HG03457 (cell line): Measurements from ENCODE around the gene LIPJ.

Experiments used
- ATAC-seq: cut with Tn5 transposase; IDR thresholded peaks from one replicate; pipeline ENCODE4 v1.9.1; 2021; ENCODE audit warnings: moderate number of reproducible peaks; ENCODE audit not compliant: unreplicated experiment

LIPJ gene

DNA sequence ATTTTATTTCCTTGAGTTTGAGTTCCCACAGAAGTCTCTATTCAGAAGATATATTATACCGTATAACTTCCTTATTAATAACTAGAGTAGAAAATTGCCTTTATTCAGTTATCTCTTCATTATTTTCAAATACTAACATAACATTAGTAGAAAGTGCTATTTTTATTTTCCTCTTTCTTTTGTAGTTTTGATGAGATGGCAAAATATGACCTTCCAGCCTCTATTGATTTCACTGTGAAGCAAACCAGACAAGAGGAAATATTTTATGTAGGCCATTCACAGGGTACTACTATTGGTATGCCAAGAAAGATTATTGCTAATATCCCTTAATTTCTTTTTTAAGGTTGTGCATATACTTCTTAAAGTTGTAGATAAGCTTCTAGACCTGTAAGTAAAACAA, 7.9 kb downstream of the LIPJ start:
- ATAC-seq, result no peak

DNA sequence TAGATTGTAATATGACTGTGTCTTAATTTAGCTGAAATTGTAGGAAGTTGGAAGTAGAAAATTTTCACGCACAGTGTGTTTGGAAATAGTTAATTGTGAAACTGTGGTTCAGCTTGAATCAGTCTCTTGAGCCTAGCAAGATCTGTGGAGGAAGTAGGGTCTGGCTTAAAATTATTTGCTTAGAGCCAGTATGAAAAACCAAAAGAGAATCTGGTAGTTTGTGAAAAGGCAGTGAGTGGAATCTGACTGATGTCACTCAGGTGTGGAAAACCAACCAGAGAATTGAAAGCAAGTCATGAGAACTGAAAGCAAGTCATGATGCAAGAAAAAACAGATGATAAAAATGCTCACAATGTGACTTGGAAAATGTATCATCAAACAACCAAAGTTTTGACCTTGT, 11.5 kb downstream of the LIPJ start:
- ATAC-seq, result peak; percentile 74

DNA sequence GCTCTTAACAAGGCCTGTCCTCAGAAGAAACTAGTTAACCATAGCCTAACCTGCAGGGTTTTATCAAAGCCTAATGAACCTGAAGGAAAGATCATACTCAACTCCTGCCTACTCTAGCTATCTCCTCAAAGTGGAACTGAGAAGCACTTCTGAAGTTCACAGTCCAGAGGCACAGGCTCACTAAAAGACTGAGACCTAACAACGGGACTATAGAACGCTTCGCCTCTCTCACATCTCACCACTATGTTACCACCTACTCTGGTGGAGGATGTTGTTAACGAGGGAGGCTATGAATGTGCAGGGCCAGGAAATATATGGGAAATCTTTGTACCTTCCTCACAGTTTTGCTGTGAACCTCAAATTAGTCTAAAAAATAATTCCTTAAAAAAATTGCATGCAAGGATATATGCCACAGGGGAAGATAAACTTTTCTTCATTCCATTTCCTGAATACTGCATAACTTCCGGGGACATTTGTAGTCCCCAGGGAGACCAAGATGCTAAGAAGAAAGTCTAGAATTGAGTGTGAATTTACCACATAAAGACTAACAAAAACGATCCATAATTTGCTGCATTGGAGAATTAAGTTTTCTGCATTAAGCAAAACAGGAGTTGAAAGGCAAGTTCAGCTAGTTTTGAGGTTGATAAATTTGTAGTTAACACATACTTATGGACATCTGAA, 21.6 kb downstream of the LIPJ start:
- no peak for ATAC-seq

DNA sequence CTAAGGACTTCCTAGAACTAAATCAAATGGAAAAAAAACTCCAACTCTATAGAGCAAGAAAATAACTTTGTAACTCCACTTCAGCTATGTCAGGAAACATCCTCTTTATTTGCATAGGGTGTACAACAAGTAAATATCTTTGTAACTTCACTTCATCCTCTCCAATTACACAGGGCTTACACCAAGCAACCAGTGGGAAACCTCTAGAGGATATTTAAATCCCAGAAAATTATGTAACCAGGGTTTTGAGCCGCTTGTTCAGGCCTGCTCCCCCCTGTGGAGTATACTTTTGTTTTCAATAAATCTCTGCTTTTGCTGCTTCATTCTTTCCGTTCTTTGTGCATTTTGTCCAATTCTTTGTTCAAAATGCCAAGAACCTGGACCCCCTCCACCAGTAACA, 22.2 kb downstream of the LIPJ start:
- ATAC-seq, result no peak

DNA sequence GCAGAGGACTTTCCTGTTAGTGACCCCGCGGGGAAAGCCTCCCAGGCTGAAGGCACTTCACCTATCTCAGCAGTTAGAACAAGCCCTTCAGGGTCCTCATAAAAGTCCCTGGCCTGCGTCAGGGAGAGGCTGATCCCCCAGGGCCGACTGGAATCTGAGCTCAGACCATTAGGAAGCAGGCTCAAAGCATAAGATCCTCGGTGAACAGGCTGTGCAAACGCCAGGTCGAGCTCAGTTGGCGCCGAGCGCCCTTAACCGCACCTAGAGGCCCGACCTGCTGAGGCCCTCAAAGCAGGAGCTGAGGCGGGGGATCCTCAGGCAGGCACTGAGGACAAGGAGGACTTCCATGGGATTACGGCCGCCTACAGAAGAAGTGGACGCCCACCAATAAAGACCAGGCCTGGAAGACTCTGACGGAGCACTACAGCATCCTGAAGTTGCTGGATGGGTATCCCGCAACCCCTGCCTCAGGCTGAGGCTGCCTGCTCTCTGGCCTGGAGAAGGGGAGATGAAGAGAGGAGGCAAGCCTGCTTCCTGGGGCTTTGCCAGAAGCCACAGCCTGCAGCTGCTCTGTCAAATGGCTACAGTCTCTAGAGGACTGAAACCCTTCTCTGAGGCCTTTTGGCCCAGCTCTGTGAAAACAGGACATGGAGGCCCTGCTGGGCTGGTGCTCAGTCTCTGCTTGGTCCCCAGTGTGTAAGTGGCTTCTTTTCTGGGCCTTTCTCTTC, 29.9 kb downstream of the LIPJ start:
- ATAC-seq, result no peak

DNA sequence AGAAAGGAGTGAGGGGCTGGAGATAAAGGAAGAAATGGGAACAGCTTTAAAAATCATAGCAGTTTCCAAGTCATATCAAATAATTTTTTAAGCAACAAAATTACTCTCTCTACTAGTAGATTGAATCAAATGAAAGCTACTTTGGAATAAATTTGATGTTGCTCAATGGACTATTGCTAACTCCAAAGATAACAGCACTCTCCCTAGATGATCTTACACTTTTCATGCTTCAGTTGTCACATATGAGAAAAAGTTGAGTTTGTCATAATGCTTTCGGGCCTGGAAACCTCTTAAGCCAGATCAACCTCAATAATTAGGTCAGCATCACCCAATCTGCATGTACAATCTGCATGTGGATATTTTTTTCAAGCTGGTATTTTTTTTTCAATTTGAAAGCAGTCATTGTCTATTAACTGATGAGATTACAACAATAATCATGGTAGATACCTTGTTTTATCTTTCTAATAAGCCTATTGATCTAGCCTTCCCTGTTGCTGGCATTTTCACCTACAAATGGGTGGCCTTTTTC, 31.3 kb downstream of the LIPJ start:
- ATAC-seq, result no peak

DNA sequence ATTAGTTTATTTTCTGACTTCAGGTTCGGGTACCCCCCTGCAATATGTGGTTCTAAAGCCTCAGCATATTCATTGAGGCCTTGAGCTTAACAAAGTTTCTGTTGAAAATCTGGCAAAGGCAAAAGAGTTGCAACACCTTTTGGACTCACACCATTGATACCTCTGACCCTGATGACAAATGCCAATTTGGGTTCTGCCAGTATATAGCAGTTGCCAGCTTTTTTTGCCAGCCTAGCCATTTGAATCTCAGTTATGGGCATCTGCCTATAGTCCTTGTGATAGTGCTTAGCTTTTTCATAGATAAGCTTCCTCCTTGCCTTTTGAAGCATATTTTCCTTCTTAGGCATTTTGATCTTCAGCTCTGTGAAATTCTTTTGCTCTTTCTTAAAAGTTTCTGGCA, 31.9 kb downstream of the LIPJ start:
- ATAC-seq, result no peak

DNA sequence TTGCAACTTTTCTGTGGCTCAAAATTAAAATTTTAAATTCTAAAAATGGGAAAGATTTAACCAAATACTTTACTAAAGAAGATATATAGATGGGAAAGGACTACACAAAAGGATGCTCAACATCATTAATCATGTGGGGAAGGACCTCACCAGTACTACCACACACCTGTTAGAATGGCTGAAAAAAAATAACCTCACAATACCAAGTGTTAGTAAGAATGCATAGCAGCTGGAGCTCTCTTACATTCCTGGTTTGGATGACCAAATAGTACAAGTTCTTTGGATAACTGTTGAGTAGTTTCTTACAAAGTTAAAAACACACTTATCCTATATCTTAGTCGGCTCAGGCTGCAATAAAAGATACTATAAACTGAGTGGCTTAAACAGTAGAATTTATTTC, 33.9 kb downstream of the LIPJ start:
- no peak for ATAC-seq

DNA sequence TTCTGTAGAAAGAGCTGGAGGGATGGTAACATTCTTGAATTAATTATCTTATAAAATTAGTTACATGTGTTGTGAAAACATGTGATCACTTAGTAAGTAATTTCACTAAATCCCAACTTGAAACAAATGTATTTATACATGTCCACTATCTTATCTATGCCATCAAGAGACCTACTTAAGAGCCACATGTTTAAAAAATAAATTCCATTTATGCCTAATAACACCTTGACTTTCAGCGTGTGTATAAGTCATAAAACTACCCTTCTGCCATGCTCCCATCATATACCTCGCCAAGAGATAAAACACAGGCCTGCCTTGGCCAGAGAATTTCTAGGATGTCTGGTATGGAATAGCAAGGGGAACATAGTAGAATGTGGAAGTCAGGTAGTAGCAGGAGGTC, 37.3 kb downstream of the LIPJ start:
- no peak for ATAC-seq

DNA sequence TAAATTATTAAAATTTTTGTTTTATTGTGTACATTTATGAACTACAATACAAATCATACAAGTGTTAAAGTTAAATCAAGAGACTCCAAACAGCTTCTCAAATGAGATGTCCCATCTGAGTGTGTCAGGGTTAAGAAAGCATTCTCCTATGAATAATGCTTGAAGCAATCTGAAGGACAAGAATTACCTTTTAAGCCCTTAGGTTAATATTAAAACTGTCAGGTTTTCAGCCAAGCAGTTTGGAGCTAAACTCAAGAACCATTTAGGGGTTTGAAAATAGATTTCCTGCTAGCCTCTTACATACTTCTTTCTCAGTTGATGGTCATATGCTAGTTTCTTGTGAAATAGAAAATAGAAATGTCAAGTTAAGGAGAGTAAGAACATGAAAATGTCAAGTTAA, 38.3 kb downstream of the LIPJ start:
- no peak for ATAC-seq

DNA sequence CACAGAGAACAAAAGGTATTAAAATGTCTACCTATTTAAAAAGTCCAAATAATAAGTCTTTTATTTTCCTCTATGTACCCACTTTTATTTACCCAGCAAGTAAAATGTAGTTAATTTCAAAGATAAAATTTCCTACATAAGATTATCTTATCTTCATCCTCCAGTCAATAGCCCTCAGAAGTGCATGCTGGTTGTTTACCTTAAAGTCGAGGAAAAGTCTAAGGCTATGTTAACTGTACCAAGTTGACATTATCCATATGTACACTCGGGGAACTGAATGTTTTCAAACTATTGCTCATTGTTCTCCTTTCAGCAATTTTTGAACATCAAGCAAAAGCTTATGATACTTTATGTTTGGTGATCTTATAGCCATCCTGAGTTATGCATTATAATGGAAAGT, 53.6 kb downstream of the LIPJ start:
- no peak for ATAC-seq

DNA sequence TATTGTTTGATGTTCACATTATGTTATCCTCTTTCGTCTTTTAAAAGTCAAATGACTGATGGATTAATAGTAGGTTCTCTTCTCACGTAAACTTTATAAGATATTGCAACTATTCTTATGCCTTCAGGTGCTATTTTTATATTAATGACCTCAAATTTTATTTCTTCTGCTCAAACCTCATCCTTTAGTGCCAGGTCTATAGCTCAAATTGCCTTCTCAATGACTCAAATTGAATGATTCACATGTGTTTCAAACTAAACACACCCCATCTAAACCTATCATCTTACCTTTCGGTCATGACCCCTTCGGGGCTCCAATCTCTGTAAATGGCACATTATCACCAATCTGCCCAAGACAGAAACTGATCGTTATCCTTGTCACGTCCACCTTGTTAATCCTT, 55.6 kb downstream of the LIPJ start:
- no peak for ATAC-seq

DNA sequence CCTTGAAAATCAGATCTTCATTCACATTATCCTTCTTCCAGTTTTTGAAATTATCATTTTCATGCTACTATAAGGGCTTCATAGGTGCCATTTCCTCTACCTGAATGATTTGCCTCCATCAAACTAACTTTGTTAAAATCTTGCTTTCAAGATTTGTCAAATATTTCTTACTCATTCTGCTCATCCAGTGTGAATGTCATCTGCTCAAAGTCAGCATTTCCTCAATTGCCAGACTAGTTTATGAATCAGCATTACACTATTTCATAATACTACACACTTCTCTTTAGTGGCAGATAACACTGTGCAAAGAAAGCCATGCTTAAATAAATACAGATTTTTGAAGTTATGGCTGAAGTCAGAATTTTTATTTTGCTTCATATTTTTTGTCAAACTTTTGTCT, 56.4 kb downstream of the LIPJ start:
- ATAC-seq, result no peak

DNA sequence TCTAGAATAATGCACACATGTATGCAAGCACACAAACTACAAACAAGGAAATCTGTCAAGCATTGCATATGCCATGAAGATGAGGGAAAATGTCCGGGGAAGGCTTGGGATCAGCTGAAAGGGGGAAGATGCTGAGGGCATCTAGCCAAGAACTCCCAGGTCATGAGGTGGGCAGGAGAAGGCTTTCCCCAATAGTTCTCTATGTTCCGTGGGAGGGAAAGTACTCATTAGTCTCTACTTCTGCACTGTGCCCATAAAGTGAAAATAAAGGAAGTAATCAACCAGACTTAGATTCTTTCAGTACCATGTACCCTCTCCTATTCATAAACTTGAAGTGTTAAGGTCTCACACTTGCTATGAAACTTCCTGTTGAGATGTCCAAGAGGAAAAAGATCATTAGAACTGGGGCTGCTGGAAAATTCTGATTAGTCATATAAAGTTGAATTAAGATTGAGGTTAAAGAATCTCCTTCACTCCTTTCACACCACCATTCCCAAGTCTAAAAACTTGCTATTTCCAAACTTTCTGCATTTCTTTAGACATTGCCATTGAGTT, 60.6 kb downstream of the LIPJ start:
- no peak for ATAC-seq

DNA sequence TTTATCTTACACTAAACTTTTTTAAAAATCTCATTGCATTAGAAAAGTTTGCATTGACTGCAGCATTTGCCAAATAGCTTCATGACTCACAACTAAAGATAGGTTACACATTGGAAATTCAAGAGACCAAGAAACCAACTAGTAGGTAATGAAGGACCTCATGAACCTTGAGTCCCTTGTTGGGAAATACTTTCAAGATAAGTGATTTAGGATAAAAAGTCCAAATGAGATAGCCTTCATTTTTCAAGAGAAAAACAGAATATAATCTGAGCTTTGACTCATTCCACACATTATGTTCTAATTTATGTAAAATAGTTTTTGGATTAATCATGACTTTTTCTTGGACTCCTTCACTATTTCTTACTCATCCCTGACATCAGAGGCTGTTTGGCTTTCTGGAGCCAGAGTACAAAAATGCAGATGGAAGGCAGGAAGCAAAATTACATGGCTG, 64.6 kb downstream of the LIPJ start:
- ATAC-seq, result no peak

DNA sequence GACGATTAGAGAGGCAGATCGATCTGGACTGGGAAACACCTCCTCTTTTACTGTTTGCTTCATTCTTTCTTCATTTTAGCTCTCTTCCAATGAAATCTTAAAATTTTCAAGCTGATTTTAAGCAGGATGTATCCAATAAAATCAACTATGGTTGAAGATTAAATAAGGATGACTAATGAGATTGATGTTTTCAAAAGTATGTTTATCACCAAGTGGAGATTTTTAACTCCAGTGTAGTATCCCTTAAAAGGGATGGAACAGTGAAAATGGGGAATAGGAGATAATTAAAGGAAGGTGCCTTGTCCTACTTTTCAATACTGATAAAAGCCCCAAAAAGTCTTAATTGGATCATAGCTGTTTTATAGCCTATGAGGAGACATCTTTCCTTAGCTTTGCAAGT, 66.1 kb downstream of the LIPJ start:
- no peak for ATAC-seq
